KMS-11 (cell line): ENCODE data around the gene SRD5A2.

Source experiments
- H2AFZ ChIP-seq: fragments of 200-600 bp; sonication (generic); 2 replicates; pipeline ENCODE4 v1.6.1; 2016; ENCODE audit warnings: antibody characterized with exemption, mixed run types, low read depth
- H3K27ac ChIP-seq: fragments of 200-600 bp; sonication (generic); 2 replicates; pipeline ENCODE4 v1.6.1; 2016; ENCODE audit warnings: mild to moderate bottlenecking, mixed run types
- H3K27me3 ChIP-seq: fragments of 200-600 bp; sonication (generic); 2 replicates; pipeline ENCODE4 v1.6.1; 2017; ENCODE audit warnings: mild to moderate bottlenecking, low read depth, mixed run types, moderate library complexity; ENCODE audit not compliant: insufficient read depth
- H3K36me3 ChIP-seq: fragments of 200-600 bp; sonication (generic); 2 replicates; pipeline ENCODE4 v1.6.1; 2017; ENCODE audit warnings: mild to moderate bottlenecking, mixed run types; ENCODE audit not compliant: insufficient read depth
- H3K4me1 ChIP-seq: fragments of 200-600 bp; sonication (generic); 2 replicates; pipeline ENCODE4 v1.6.1; 2016; ENCODE audit warnings: mild to moderate bottlenecking, low read depth, mixed run types; ENCODE audit not compliant: poor library complexity, severe bottlenecking
- H3K4me2 ChIP-seq: fragments of 200-600 bp; sonication (generic); 2 replicates; pipeline ENCODE4 v1.7.0; 2016; ENCODE audit warnings: mild to moderate bottlenecking, mixed run types
- H3K4me3 ChIP-seq: fragments of 200-600 bp; sonication (generic); IDR thresholded peaks from 2 replicates; pipeline ENCODE4 v1.6.1; 2017; ENCODE audit warnings: low read depth, low read length, mixed read lengths; ENCODE audit not compliant: insufficient read depth
- H3K79me2 ChIP-seq: fragments of 200-600 bp; sonication (generic); 2 replicates; pipeline ENCODE4 v1.6.1; 2016; ENCODE audit warnings: low read depth, mixed run types; ENCODE audit not compliant: insufficient read depth
- H3K9ac ChIP-seq: fragments of 200-600 bp; sonication (generic); 2 replicates; pipeline ENCODE4 v1.6.1; 2016; ENCODE audit warnings: mild to moderate bottlenecking, mixed run types
- H4K20me1 ChIP-seq: fragments of 200-600 bp; sonication (generic); 2 replicates; pipeline ENCODE4 v1.6.1; 2016; ENCODE audit warnings: mild to moderate bottlenecking, mixed run types; ENCODE audit not compliant: insufficient read depth
- CTCF ChIP-seq: fragments of 200-600 bp; sonication (generic); conservative IDR thresholded peaks from 2 replicates; pipeline ENCODE4 v1.6.1; 2017; ENCODE audit warnings: low read depth, mild to moderate bottlenecking, antibody characterized with exemption, low read length, moderate library complexity, mixed read lengths

The SRD5A2 gene

GRCh38 chr2:31547485-31547884 lies 33.3 kb downstream of the SRD5A2 start:
- no peaks in the 10 kb centered on the region for H3K27me3 ChIP-seq
- H2AFZ ChIP-seq = no peak overlapping the region
- H4K20me1 ChIP-seq = no peaks in the 10 kb centered on the region
- H3K9ac ChIP-seq = no peak overlapping the region
- no peak overlapping the region for H3K27ac ChIP-seq
- no peaks in the 10 kb centered on the region for H3K36me3 ChIP-seq
- H3K79me2 ChIP-seq = no peaks in the 10 kb centered on the region
- no peak for TF ChIP-seq CTCF
- no peak overlapping the region for H3K4me2 ChIP-seq
- no peak overlapping the region for H3K4me3 ChIP-seq
- no peaks in the 10 kb centered on the region for H3K4me1 ChIP-seq

DNA sequence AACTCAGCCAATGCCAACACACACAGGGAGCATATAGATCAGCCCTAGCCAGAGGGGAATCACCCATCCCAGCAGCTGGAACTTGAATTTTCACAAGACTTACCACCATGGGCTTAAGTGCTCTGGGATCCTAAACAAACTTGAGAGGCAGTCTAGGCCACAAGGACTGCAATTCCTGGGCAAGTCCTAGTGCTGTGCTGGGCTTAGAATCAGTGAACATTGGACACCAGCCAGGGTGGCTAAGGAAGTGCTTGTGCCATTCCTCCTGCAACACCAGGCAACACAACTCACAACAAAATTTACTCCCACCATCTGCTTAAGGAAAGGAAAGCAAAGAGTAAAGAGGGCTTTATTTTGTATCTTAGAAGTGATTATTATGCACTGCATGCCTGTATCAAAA lies 38.9 kb downstream of the SRD5A2 start:
- Histone ChIP-seq H3K4me2 (no peak overlapping the region), H3K4me1 (no peaks in the 10 kb centered on the region), H4K20me1 (no peaks in the 10 kb centered on the region), H3K4me3 (no peak overlapping the region), H3K27ac (no peak overlapping the region), H2AFZ (no peak overlapping the region), H3K27me3 (no peaks in the 10 kb centered on the region), H3K9ac (no peak overlapping the region), H3K79me2 (no peaks in the 10 kb centered on the region), H3K36me3 (no peaks in the 10 kb centered on the region)
- TF ChIP-seq CTCF = no peak

DNA sequence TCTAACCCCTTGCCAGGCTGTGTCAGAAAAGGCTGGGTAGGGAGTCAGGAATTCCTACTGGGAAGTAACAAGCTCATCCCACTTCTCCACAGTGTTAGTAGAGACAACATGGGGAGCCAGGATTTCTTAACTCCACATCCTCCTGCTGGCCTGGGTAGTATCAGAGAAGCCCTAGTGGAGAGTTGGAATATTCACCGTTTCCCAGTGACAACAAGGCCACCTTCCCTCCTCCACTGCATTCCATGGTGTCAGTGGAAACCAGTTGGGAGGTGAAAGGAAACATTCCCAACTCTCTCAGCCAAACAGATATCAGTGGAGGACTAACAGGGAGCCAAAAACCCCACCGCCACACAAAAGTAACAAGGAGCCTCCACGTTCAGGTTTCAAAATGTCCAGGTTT lies 41.2 kb downstream of the SRD5A2 start:
- no peak for TF ChIP-seq CTCF
- H3K9ac ChIP-seq = no peak overlapping the region
- H3K4me3 ChIP-seq = no peak overlapping the region
- no peak overlapping the region for H3K27ac ChIP-seq
- no peak overlapping the region for H2AFZ ChIP-seq
- no peaks in the 10 kb centered on the region for H4K20me1 ChIP-seq
- no peaks in the 10 kb centered on the region for H3K79me2 ChIP-seq
- no peaks in the 10 kb centered on the region for H3K27me3 ChIP-seq
- no peak overlapping the region for H3K4me2 ChIP-seq
- H3K36me3 ChIP-seq = no peaks in the 10 kb centered on the region
- no peaks in the 10 kb centered on the region for H3K4me1 ChIP-seq

GRCh38 chr2:31535768-31536167 lies 45.0 kb downstream of the SRD5A2 start:
- Histone ChIP-seq H2AFZ (no peak overlapping the region), H3K9ac (no peak overlapping the region), H3K4me1 (no peaks in the 10 kb centered on the region), H3K4me2 (no peak overlapping the region), H3K27me3 (no peaks in the 10 kb centered on the region), H3K27ac (no peak overlapping the region), H3K36me3 (no peaks in the 10 kb centered on the region), H3K4me3 (no peak overlapping the region), H3K79me2 (no peaks in the 10 kb centered on the region), H4K20me1 (no peaks in the 10 kb centered on the region)
- no peak for TF ChIP-seq CTCF

- Histone ChIP-seq H4K20me1 (no peaks in the 10 kb centered on the region), H3K36me3 (no peaks in the 10 kb centered on the region), H3K4me3 (no peak overlapping the region), H2AFZ (no peak overlapping the region), H3K79me2 (no peaks in the 10 kb centered on the region), H3K27me3 (no peaks in the 10 kb centered on the region), H3K4me2 (no peak overlapping the region), H3K9ac (no peak overlapping the region), H3K27ac (no peak overlapping the region), H3K4me1 (no peaks in the 10 kb centered on the region)
- no peak for TF ChIP-seq CTCF
Observed at GRCh38 chr2:31534636-31535035, 46.1 kb downstream of the SRD5A2 start.
